ENCODE measurements around the gene MRPL55.

DNA sequence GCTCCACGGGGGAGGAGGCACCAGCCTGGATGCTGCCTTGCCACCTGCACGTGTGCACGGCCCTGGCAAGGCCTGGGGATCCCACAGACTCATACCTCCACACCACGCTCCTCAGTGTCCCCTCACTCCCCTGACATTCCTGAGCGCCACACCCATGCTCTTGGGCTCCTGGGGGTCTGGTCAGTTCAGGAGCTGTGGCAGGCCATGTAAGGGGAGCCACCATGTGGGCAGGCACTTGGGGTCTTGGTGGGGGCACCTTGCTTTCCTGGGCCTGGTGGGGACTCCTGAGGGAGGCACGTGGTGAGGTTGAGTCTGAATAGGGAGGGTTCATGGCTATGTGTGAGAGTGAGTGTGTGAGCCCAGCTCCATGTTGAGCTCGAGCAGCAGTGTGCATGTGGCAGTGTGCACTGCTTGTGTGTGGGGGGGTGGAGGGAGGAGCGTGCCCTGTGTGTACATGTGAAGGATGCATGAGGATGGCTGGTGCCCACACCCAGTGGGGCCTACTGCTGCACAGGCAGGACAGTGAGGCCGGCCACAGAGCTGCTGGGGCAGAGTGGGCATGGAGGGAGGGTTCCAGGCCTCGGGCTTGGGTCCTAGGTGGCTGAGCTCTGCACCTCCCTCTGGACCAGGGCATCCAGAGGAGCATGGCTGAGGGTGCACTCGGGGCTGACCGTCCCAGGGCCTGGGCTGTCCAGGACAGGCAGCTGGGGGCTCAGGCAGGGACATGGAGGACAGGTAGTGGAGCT, 42.3 kb upstream of the MRPL55 start:
- TF ChIP-seq POLR2A (IDR thresholded peaks at IDR 0.05) (no peak), CTCF (IDR thresholded peaks at IDR 0.05) (no peak)

All from prostate gland (tissue), 2 donors.